DOHH2 (cell line): Measurements from ENCODE around the gene LEKR1.

Experiments used
- EZH2phosphoT487 ChIP-seq: fragments of 200-600 bp; sonication (generic); IDR thresholded peaks from 2 replicates; pipeline ENCODE4 v1.6.1; 2017; ENCODE audit warnings: borderline replicate concordance, mild to moderate bottlenecking, antibody characterized with exemption, low read length, moderate library complexity, mixed read lengths
- TF ChIP-seq, protein P1 (sequence below): fragments of 200-600 bp; sonication (generic); IDR thresholded peaks from one replicate; pipeline ENCODE4 v1.5.1; 2014; ENCODE audit warnings: antibody characterized with exemption, mild to moderate bottlenecking, low read depth, low read length; ENCODE audit not compliant: poor library complexity, severe bottlenecking

- TF ChIP-seq, protein P1, sequence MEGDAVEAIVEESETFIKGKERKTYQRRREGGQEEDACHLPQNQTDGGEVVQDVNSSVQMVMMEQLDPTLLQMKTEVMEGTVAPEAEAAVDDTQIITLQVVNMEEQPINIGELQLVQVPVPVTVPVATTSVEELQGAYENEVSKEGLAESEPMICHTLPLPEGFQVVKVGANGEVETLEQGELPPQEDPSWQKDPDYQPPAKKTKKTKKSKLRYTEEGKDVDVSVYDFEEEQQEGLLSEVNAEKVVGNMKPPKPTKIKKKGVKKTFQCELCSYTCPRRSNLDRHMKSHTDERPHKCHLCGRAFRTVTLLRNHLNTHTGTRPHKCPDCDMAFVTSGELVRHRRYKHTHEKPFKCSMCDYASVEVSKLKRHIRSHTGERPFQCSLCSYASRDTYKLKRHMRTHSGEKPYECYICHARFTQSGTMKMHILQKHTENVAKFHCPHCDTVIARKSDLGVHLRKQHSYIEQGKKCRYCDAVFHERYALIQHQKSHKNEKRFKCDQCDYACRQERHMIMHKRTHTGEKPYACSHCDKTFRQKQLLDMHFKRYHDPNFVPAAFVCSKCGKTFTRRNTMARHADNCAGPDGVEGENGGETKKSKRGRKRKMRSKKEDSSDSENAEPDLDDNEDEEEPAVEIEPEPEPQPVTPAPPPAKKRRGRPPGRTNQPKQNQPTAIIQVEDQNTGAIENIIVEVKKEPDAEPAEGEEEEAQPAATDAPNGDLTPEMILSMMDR = no peak
- TF ChIP-seq EZH2phosphoT487 = no peak
These were observed 263.5 kb downstream of the LEKR1 start for GRCh38 chr3:157089455-157090221.
